CD4-positive, alpha-beta T cell treated with Interleukin-2 at 100 ng/mL for 4 hours (primary cell): Measurements from ENCODE around the gene VPS35L.
A peak's percentile ranks its signal among the peaks of the same experiment; 100 is the strongest.
"Not testable (repeated sequence)": the region's sequence is repeated elsewhere in the genome, so short reads cannot be mapped to it uniquely, and the experiment has no call there.

Experiments
- DNase-seq: peaks from one replicate; pipeline ENCODE4 v3.0.0-alpha.2; 2020; ENCODE audit warnings: low spot score

The VPS35L gene

DNA sequence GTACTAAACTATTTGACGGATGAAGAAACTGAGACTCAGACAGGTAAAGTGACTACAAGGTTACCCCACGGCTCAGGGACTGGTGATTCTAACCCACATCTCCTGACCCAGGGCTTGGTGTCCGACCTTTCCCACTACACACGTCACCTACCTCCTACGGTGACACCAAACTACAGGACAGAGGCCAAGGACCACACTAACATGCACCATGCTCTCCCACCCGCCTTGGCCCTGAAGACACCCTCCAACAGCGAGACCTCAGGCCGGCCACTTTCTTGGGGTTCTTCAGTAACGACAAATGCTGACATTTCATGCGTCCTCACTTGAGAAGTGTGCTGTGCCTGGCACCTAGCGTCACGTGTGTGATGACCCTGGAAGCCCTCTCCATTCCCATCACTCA is 156.1 kb downstream of the VPS35L start:
- no peak for DNase-seq

DNA sequence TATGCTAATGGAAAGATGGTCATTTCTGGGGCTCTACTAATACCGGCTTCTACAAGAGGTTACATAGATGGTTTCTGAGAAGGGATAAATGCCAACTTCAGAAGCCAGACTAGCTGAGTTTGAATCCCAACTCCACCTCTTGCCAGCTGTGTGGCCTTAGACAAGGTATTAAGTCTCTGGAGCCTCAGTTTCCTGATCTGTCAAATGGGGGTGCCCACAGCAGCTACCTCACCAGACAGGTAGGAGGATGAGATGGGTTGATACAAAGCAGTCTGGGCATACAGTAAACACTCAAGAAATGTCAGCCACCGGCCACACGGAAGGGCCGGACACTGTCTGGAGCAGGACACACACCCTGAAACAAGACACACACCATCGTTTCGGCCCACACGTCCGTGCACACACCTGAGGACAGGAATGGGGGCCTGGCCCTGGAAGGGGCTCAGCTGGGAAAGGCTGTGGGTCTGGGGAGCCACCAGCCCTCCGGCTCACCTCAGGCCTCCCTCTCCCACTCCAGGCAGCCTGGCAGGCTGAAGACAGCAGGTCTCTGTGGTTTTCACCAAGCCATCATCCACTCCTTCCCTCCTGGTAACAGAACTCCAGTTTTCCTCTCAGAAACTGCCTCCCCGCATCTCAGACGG is 157.0 kb downstream of the VPS35L start:
- no peak for DNase-seq

DNA sequence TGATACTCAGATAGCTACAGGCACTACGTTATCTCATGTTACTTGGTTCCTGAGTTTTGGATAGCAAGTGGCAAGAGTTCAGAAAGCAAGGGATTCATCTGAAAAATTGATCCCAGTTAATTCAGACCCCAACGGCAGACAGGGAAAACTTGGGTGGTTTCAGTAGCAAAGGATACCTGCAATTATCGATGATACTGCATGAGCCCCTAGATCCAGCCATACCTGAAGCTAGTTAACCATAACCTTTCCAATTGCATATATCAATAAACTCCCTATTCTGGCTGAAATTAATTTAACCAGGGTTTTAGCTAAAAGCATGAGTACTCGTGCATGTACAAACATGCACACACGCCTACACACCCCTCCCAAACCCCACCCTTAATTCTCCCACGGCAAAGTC is 158.2 kb downstream of the VPS35L start:
- no peak for DNase-seq

DNA sequence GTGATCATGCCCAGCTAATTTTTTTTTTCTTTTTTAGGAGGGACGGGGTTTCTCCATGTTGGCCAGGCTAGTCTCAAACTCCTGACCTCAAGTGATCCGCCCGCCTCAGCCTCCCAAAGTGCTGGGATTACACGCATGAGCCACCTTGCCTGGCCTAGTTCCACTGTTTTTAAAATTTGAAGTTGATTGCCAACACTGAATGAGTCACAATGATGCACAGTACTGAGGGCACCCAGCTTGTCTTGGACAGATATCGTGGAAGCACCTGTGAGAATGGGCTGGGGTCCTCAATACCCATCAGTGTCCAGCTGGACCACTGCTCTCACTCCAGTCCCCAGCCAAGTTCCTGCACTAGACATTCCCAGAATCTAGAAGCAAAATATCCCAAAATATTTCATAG is 160.1 kb downstream of the VPS35L start:
- no peak for DNase-seq

- DNase-seq, result no peak
These were observed 160.7 kb downstream of the VPS35L start for GRCh38 chr16:19716183-19716582.

- DNase-seq, result not testable (repeated sequence)
These were observed 161.2 kb downstream of the VPS35L start for GRCh38 chr16:19716728-19717127.

GRCh38 chr16:19717314-19717713 is 161.8 kb downstream of the VPS35L start:
- DNase-seq, result no peak

GRCh38 chr16:19717741-19718623 is 162.5 kb downstream of the VPS35L start, which contains the start of the genes IQCK and KNOP1:
TSS of gene IQCK (plus strand) at chr16:19718271. CDS start at chr16:19718307, 36 bp downstream.
TSS of gene KNOP1 (minus strand) at chr16:19718227. CDS start at chr16:19715035, 3,192 bp downstream.
- DNase-seq, result peak; percentile 88

DNA sequence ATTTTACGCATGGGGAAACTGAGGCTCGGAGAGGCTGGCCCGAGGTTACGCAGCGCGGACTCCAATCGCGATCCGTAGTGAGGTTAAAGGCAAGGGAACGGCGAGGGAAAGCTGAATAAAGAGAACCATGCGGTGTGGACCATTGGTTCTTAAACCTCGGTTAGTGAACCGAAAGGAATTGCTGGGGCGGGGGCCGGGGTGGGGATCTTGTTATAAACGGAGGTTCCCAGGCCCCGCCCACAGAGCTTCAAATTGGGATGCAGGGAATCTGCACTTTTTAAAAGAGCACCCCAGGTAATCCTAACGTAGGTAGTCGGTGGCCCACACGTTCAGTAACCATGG is 163.1 kb downstream of the VPS35L start:
- DNase-seq, result no peak

GRCh38 chr16:19722269-19722952 is 166.9 kb downstream of the VPS35L start:
- DNase-seq, result no peak

DNA sequence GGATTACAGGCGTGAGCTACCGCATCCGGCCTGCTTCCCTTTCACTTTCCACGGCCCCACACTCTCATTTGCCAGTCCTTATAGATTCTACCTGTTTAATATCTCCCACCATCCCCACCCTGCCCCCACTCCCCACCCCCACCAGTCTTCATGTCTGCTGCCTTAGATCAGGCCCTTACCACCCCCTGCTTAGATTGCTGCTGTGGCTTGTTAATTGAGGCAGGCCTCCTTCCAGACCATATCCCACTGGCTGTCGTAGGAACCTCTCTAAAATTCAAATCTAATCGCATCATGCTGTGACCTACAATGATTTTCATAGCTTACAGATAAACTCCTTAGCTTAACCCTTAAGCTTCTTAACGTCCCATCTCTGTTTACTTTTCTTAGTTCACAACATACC is 167.5 kb downstream of the VPS35L start:
- DNase-seq, result no peak

DNA sequence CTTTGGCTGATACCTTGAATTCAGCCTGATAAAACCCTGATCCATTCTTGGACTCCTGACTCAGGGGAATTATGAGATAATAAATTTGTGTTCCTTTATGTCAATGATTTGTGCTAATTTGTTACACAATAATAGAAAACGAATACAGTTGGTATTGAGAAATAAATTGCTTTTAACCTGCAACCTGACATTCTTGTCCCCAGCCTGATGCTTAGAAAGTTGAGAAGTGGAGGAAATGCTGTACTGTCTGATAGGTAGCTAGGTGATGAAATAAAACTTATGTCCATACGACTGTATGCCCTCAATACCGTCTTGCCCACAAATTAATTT is 173.1 kb downstream of the VPS35L start:
- DNase-seq, result no peak

GRCh38 chr16:19733551-19733950 is 178.0 kb downstream of the VPS35L start:
- DNase-seq, result no peak

- DNase-seq, result no peak
These were observed 179.8 kb downstream of the VPS35L start for GRCh38 chr16:19735074-19735867.

GRCh38 chr16:19737306-19738038 is 182.0 kb downstream of the VPS35L start:
- DNase-seq, result no peak

DNA sequence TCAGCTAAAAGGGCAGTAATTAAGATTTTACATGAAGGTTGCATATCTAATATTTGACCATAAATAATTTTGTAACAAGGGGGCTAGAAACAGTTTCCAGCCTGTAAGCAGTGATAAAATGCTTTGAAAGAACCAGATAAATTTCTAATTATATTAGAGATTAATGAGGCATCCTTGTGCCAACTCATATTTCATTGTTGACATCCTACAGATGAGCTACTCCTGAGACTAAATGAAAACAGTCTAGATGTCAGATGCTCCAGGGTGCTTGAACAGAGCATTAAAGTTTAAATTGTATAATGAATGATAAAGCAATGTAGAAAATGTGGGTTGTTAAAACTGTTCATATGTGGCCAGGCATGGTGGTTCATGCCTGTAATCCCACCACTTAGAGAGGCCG is 185.9 kb downstream of the VPS35L start:
- no peak for DNase-seq

DNA sequence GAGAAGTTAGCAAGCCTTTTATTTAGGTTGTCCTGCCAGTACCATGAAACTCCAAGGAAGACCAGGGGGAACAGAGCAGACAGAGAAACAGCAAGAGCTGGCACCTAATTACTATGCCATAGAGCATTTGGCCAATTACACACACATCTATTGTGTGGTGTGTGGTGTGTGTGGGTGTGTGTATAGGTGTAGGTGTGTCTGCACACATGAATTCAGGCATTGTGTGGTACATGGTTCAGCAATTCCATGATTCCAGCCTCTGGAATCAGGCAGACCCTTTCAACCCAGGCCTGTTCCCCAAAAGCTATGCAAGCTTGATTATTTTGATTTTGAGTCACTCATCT is 188.3 kb downstream of the VPS35L start:
- DNase-seq, result no peak

GRCh38 chr16:19744670-19745069 is 189.2 kb downstream of the VPS35L start:
- no peak for DNase-seq

DNA sequence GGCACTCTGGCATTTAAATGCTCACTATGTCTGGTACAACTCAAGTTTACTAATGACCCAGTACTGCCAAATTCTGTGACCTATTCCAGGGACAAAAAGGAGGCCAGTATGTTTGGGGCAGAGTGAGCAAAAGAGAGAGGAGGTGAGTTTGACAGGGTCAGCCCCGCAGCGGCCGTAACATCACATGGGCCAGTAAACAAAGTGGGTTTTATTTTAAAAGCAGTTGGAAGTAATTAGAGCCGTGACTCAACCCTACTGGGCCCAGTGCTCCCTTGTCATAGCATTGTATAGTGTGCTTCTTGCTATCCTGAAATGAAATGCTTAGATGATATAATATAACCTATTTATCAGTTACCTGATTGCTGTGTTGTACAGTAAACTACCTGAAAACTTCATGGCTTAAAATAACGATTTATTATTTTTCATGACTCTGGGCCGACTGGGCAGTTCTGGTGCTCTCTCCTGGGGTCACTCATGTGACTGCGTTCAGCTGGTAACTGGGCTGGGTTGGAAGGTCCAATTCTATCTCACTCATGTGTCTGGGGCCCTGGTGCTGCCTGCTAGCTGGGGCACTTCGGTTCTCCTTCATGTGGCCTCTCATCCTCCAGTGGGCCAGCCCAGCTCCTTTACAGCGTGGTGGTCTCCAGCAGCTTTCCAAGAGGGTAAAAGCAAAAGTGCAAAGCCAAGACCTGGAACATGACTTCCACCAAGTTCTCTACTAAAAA is 189.9 kb downstream of the VPS35L start:
- DNase-seq, result no peak

- no peak for DNase-seq
These were observed 191.1 kb downstream of the VPS35L start for GRCh38 chr16:19746561-19746960.
